SU-DHL-6 (cell line): Measurements from ENCODE around the gene F11R.

Experiments
- H2AFZ ChIP-seq: fragments of 200-600 bp; sonication (generic); 2 replicates; pipeline ENCODE4 v1.6.1; 2014; ENCODE audit warnings: low read depth, mild to moderate bottlenecking, moderate library complexity, mixed read lengths, antibody characterized with exemption, low read length; ENCODE audit not compliant: severe bottlenecking
- H3F3A ChIP-seq: fragments of 200-600 bp; shearing (Covaris generic); 2 replicates; pipeline ENCODE4 v1.6.0; 2016; ENCODE audit warnings: antibody characterized with exemption, mild to moderate bottlenecking; ENCODE audit not compliant: insufficient read depth
- H3K27ac ChIP-seq: fragments of 200-600 bp; sonication (generic); 2 replicates; pipeline ENCODE4 v1.5.1; 2016; ENCODE audit warnings: low read depth, mild to moderate bottlenecking, low read length, moderate library complexity, mixed read lengths
- H3K27me3 ChIP-seq: fragments of 200-600 bp; sonication (generic), shearing (Covaris generic); 2 replicates; pipeline ENCODE4 v1.6.0; 2014; ENCODE audit warnings: mild to moderate bottlenecking, low read length
- H3K36me3 ChIP-seq: fragments of 200-600 bp; sonication (generic); 2 replicates; pipeline ENCODE4 v1.6.1; 2014; ENCODE audit warnings: mild to moderate bottlenecking, low read length, mixed read lengths
- H3K4me2 ChIP-seq: fragments of 300-600, 200-600 bp; shearing (Covaris generic), sonication (generic); 2 replicates; pipeline ENCODE4 v1.6.0; 2014; ENCODE audit warnings: low read length, low read depth, mild to moderate bottlenecking; ENCODE audit not compliant: poor library complexity, severe bottlenecking
- H3K4me3 ChIP-seq: fragments of 200-600 bp; sonication (generic); 2 replicates; pipeline ENCODE4 v1.5.1; 2014; ENCODE audit warnings: antibody characterized with exemption, low read length, mild to moderate bottlenecking, mixed read lengths; ENCODE audit not compliant: insufficient read depth, poor library complexity, severe bottlenecking
- H3K79me2 ChIP-seq: fragments of 200-600 bp; sonication (generic); 2 replicates; pipeline ENCODE4 v1.6.1; 2014; ENCODE audit warnings: mild to moderate bottlenecking, low read length, moderate library complexity; ENCODE audit not compliant: insufficient read depth
- H3K9ac ChIP-seq: fragments of 200-600 bp; sonication (generic); 2 replicates; pipeline ENCODE4 v1.7.0; 2014; ENCODE audit warnings: mild to moderate bottlenecking, low read length
- H3K9me2 ChIP-seq: fragments of 200-600 bp; sonication (generic); replicated peaks from 2 replicates; pipeline ENCODE4 v1.6.1; 2014; ENCODE audit warnings: low read length; ENCODE audit not compliant: insufficient read depth
- H3K9me3 ChIP-seq: fragments of 200-600 bp; sonication (generic); 2 replicates; pipeline ENCODE4 v1.6.1; 2014; ENCODE audit warnings: low read length, mixed read lengths; ENCODE audit not compliant: insufficient read depth
- H4K20me1 ChIP-seq: fragments of 200-600 bp; sonication (generic); 2 replicates; pipeline ENCODE4 v1.6.1; 2014; ENCODE audit warnings: low read depth, mild to moderate bottlenecking, antibody characterized with exemption, low read length, moderate library complexity, mixed read lengths
- EZH2phosphoT487 ChIP-seq: fragments of 200-600 bp; sonication (generic), shearing (Covaris generic); conservative IDR thresholded peaks from 2 replicates; pipeline ENCODE4 v1.6.1; 2018; ENCODE audit warnings: mild to moderate bottlenecking, antibody characterized with exemption, low read length, moderate library complexity, mixed read lengths
- TF ChIP-seq, protein P1 (sequence below): fragments of 200-600 bp; sonication (generic); IDR thresholded peaks from one replicate; pipeline ENCODE4 v1.5.1; 2017; ENCODE audit warnings: antibody characterized with exemption, mild to moderate bottlenecking, low read length, moderate library complexity; ENCODE audit not compliant: insufficient read depth, poor library complexity, severe bottlenecking

The F11R gene

GRCh38 chr1:161045736-161046604 is 25.0 kb upstream of the F11R start, which contains the start of gene USF1:
Gene USF1 (minus strand): TSS chr1:161045977. CDS start chr1:161043275, 2,702 bp downstream.
- peak within 1 kb of the TSS; percentile 88 for H3K4me2 ChIP-seq
- TF ChIP-seq EZH2phosphoT487, result no peak
- peak within 1 kb of the TSS; percentile 89 for H3K27ac ChIP-seq
- H3K36me3 ChIP-seq, result no peaks in the 10 kb centered on the region; the same call in 1 of the 2 replicates
- no peaks in the 10 kb centered on the region for H3K27me3 ChIP-seq
- no peaks in the 10 kb centered on the region for H3K9me3 ChIP-seq
- peaks cover 33% of the 10 kb centered on the region for H3F3A ChIP-seq
- H4K20me1 ChIP-seq, result no peaks in the 10 kb centered on the region
- H2AFZ ChIP-seq, result peak within 1 kb of the TSS; percentile 43
- peaks cover 9% of the 10 kb centered on the region for H3K79me2 ChIP-seq
- no peaks in the 10 kb centered on the region for H3K9me2 ChIP-seq
- peak within 1 kb of the TSS; percentile 81 for H3K4me3 ChIP-seq
- peak within 1 kb of the TSS; percentile 87 for H3K9ac ChIP-seq

- H3K4me2 ChIP-seq, result peak overlapping the region; percentile 88
- H3K36me3 ChIP-seq, result peaks cover 3% of the 10 kb centered on the region; the same call in 1 of the 2 replicates
- no peaks in the 10 kb centered on the region for H3K9me3 ChIP-seq
- TF ChIP-seq EZH2phosphoT487, result no peak
- TF ChIP-seq, protein P1, sequence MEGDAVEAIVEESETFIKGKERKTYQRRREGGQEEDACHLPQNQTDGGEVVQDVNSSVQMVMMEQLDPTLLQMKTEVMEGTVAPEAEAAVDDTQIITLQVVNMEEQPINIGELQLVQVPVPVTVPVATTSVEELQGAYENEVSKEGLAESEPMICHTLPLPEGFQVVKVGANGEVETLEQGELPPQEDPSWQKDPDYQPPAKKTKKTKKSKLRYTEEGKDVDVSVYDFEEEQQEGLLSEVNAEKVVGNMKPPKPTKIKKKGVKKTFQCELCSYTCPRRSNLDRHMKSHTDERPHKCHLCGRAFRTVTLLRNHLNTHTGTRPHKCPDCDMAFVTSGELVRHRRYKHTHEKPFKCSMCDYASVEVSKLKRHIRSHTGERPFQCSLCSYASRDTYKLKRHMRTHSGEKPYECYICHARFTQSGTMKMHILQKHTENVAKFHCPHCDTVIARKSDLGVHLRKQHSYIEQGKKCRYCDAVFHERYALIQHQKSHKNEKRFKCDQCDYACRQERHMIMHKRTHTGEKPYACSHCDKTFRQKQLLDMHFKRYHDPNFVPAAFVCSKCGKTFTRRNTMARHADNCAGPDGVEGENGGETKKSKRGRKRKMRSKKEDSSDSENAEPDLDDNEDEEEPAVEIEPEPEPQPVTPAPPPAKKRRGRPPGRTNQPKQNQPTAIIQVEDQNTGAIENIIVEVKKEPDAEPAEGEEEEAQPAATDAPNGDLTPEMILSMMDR, result no peak
- no peaks in the 10 kb centered on the region for H3K27me3 ChIP-seq
- peak overlapping the region; percentile 87 for H3K9ac ChIP-seq
- H3K4me3 ChIP-seq, result peak overlapping the region; percentile 81
- H3K9me2 ChIP-seq, result no peaks in the 10 kb centered on the region
- peaks cover 33% of the 10 kb centered on the region for H3F3A ChIP-seq
- H2AFZ ChIP-seq, result peak overlapping the region; percentile 43
- H3K79me2 ChIP-seq, result peaks cover 9% of the 10 kb centered on the region
- H4K20me1 ChIP-seq, result no peaks in the 10 kb centered on the region
- H3K27ac ChIP-seq, result peak overlapping the region; percentile 89
Measured at GRCh38 chr1:161044908-161045735, 24.2 kb upstream of the F11R start.

- Histone ChIP-seq H3K4me2 (peak overlapping the region; percentile 88), H3K9me3 (no peaks in the 10 kb centered on the region), H3F3A (peaks cover 33% of the 10 kb centered on the region), H3K4me3 (peak overlapping the region; percentile 81), H3K79me2 (peaks cover 9% of the 10 kb centered on the region), H3K9me2 (no peaks in the 10 kb centered on the region), H4K20me1 (no peaks in the 10 kb centered on the region), H3K27ac (peak overlapping the region; percentile 89), H3K27me3 (no peaks in the 10 kb centered on the region), H3K36me3 (peaks cover 7% of the 10 kb centered on the region; the same call in 1 of the 2 replicates), H3K9ac (peak overlapping the region; percentile 87), H2AFZ (no peak overlapping the region)
- no peak for TF ChIP-seq EZH2phosphoT487
Measured at GRCh38 chr1:161044535-161044907, 23.6 kb upstream of the F11R start.

- Histone ChIP-seq H2AFZ (no peak overlapping the region), H3K27ac (peak overlapping the region; percentile 52), H3K9ac (peak overlapping the region; percentile 66; the same call in 1 of the 2 replicates), H3K27me3 (no peaks in the 10 kb centered on the region), H3K36me3 (peaks cover 7% of the 10 kb centered on the region; the same call in 1 of the 2 replicates), H3K79me2 (peaks cover 6% of the 10 kb centered on the region), H3K4me3 (peak overlapping the region; percentile 58), H3F3A (peaks cover 23% of the 10 kb centered on the region), H3K4me2 (peak overlapping the region; percentile 72), H3K9me3 (no peaks in the 10 kb centered on the region), H4K20me1 (no peaks in the 10 kb centered on the region), H3K9me2 (no peaks in the 10 kb centered on the region)
- TF ChIP-seq, protein P1, result no peak
- no peak for TF ChIP-seq EZH2phosphoT487
Measured at GRCh38 chr1:161039546-161039945, 18.6 kb upstream of the F11R start.
